ENCODE results near the gene ANXA6. TPM values are rescaled to one million over a fixed set of nuclear protein-coding genes. Genes with fewer than 3 reads are reported as not detected.

The ANXA6 gene
- total RNA-seq, 1 experiment from 2014 or later = 98.2 TPM

DNA sequence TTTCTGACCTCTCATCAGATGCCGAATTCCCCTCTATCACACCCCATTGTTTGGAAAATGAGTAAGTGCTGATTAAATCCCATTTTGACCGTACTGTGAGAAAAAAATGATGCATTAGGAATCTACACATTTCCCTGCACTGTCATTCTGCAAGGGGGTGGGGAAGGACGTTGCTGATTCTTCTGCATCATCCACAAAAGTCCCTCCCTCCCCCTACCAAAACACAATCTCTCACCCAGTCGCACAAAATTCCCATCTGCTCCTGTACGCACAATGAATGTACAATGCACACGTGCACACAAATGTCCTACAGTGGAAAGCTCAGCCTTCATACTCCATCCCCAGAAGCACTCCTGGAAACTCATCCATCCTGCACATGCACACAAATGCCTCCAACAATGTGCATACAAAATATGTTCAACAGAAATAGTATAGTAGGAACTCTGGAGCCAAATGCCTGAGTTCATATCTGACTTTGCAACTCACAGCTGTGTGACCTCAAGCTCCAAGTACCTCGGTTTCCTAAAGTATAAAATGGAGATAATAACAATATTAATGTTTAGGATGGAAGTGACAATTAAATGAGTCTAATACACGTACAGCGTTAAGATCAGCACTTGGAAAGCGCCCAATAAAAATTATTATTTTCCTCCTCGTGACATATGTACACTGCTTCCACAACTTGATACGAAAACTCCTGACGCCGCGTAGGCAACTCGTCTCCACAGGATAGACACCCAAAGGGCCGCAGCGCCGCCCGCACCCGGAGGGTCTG is 77.6 kb downstream of the ANXA6 start:
- in situ Hi-C loops (cut with HindIII; ENCODE audit: low pct_unique_long_range_greater_than_20kb, low sequenced_read_pairs) = no loop called here
- peak; percentile 84 for DNase-seq (ENCODE audit: low read depth)

DNA sequence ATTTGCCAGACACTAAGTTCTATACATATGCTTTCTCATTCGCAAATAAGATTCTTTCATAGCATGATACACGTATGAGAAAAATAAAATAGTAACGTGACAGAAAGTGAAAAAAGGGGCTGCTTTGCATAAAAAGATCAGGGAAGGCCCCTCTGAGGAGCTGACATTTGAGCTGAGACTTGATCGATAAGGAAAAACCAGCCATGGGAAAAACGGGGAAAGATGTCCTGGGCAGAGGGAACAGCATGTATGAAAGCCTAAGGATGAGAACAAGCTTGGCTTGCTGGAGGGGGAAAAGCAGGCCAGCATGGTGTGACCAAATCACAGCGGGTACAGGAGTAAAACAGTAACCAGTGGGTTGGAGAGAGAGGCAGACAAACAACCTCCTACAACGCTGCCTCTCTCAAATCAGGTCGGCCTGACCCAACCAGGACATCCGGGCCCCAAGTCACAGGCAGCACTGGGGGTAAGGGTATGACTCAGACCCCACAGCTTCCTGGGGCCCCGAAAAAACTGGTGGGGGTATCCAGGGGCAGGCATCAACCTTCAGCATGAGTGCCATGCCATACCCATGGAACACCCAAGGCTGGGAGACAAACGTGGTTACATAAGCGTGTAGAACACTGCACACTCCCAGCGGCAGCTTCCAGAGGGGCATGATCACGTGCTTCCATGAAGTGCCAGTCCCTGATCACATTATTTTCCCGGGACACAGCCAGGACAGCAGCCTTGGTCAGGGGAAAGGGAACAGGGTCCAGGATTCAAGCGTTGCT is 78.9 kb downstream of the ANXA6 start:
- DNase-seq (ENCODE audit: low read depth) = peak; percentile 75
- in situ Hi-C loops (cut with HindIII; ENCODE audit: low pct_unique_long_range_greater_than_20kb, low sequenced_read_pairs) = no loop called here

DNA sequence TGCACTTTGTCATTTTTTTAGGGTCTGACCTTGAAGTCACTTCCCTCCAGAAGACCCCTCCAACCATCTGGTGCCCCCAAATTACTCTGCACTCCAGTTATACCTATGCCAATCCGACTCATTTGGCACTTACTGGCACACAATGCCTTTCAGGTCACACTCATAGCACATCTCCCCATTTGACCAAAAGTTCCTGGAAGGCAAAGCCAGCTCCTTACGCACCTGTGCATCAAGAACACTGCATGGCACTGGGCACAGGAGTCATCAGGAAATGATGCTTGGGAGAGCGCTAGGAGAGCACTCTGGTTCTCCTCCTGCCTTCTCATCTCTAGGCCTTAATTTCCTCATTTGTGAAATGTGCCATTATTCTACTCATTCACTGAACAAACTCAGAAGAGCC is 79.6 kb downstream of the ANXA6 start:
- no peak for DNase-seq (ENCODE audit: low read depth)
- in situ Hi-C loops (cut with HindIII; ENCODE audit: low pct_unique_long_range_greater_than_20kb, low sequenced_read_pairs) = no loop called here

DNA sequence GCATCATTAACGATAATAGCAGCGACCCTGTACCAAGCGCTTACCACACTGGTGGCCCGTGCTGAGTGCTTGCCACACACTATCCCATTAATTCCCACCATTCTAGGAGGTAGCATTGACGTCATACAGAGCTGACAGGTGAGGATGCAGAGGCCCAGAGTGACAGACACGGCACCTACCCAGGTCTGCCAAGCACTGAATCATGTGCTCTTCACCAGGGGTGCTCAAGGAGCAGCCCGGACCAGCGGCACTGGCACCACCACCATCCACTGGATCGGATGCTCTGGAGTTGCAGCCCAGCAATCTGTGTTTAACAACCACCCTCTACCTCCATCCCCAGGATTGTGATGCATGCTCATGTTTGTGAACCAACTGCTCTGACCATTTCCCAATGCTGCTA is 80.2 kb downstream of the ANXA6 start:
- no peak for DNase-seq (ENCODE audit: low read depth)
- in situ Hi-C loops (cut with HindIII; ENCODE audit: low pct_unique_long_range_greater_than_20kb, low sequenced_read_pairs) = no loop called here

DNA sequence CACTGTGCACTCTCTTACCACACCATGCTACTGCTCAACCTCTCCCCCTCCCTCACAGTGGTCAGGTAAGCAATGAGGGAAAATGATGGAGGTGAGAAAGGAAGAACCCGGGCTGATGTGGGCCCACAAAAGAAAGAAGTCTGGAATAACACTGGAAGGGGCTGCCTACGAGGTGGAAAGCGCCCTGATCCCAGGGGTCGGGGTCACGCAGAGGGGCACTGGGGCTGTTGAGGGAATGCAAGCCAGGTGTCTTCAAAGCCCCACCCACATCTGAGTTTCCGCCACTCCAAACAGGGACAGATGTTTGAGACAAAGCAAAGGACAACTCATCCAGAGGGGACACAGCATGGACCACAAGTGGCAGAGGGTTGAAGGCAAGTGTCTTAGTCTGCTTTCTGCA is 81.0 kb downstream of the ANXA6 start:
- in situ Hi-C loops (cut with HindIII; ENCODE audit: low pct_unique_long_range_greater_than_20kb, low sequenced_read_pairs) = no loop called here
- DNase-seq (ENCODE audit: low read depth) = no peak

DNA sequence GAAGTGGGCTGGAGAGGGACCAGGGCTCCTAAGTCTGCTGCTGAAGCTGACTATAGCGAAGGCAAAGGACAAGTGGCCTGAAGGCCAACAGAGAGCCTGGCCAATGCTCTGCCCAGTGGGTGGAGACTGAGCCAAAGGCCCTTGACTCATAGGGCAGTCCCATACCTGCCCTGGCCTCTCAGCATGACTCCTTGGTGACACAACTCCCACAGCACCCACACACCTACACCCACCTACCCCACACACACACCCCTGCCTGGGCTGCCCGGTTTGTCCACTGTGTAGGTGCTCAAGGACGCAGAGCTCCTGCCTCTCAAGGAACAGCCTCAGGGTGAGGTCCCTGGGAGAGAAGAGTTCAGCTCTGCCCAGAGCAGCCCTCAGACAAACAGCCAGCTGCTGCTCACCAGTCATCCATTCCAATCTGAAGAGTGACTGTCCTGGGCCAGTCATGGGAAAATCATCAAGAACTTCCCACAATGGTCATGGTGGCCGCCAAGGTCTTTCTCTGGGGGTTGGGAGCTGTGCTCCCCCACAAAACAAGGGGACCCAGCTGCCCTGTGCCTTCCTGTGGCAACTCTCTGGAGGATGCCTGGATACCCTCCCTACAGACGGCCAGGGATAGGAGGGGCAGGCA is 81.8 kb downstream of the ANXA6 start:
- peak; percentile 76 for DNase-seq (ENCODE audit: low read depth)

DNA sequence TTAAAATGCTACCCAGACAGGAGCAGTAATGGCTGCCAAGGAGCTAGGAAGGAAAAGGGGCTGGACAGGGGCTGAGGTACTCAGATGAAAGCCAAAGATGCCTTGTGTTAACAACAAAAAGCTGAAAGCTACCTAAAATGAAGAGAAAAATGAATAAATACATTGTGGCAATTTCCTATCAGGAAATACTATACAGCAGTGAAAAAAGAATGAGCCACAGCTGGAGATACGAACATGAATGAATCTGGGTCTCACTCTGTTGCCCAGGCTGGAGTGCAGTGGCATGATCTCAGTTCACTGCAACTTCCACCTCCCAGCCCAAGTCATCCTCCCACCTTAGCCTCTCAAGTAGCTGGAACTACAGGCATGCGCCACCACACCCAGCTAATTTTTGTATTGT is 83.0 kb downstream of the ANXA6 start:
- no peak for DNase-seq (ENCODE audit: low read depth)
- in situ Hi-C loops (cut with HindIII; ENCODE audit: low pct_unique_long_range_greater_than_20kb, low sequenced_read_pairs) = no loop called here

More for the DNA sequence above, 81.8 kb downstream of the ANXA6 start:
- in situ Hi-C loops (cut with HindIII; ENCODE audit: low pct_unique_long_range_greater_than_20kb, low sequenced_read_pairs) = no loop called here

DNA sequence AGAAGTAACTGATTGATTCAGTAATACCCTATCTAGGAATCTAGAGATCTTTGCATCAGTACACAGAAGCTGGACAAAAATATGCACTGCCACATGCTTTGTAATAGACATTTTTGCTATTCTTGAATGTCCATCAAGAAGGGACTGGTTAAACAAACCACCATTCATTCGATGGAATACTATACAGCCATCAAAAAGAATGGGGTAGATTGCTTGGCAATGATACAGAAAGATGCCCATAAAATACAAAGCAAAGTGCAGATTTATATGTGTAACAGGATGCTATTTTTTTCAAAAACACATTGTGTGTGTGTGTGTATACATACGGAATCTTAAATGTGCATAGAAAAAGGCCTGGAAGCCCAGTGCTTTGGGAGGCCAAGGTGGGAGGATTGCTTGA is 84.3 kb downstream of the ANXA6 start:
- in situ Hi-C loops (cut with HindIII; ENCODE audit: low pct_unique_long_range_greater_than_20kb, low sequenced_read_pairs) = no loop called here
- DNase-seq (ENCODE audit: low read depth) = no peak

DNA sequence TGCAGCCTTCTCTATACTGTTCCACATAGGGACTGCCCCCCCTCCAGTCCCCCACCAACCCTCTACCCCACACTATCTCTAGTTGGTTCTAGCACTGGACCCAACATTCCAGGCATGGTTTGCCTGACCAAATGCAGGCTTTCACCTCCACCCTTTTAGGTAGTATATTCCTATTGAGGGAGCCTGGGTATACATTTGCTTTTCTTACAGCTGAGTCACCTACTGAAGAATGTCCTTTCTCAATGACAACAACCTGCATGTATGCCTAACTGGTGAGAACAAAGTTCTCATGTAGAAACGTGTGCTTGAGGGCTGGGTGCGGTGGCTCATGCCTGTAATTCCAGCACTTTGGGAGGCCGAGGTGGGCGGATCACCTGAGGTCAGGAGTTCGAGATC is 85.0 kb downstream of the ANXA6 start:
- peak; percentile 71 for DNase-seq (ENCODE audit: low read depth)
- in situ Hi-C loops (cut with HindIII; ENCODE audit: low pct_unique_long_range_greater_than_20kb, low sequenced_read_pairs) = no loop called here

DNA sequence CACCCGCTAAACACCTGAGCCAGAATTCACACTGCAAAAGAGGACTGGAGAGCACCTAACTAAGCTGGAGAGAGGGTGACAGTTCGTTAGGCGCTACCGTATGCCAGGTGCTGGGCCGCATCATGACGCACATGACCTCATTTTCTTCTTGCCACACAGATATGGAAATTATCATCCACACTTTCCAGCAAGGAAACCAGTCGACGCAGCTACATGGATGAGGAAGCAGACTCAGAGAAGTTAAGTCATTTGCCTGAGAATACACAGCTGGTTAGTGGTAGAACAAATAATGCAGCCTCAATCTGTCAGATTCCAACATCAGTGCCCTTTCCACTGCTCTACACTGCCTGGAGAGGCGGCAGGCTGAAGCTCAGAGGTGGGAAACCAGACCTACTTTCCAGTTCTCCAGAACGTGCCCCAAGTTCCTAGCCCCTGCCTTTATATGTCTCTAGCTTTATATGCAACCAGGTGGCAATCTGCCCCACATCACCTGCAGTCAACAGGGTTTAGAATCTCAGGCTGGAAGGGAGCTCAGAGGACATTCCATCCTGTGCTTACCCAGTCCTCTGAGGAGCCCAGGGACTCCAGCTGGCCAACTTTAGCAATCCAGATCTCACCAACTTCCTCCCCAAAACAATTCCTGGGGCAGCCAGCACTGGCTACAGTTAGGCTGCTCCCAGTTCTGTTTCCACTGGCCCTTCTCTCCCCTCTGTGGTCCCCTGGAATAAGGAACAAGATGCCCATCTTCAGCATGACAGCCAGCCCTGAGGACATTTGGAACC is 85.5 kb downstream of the ANXA6 start:
- in situ Hi-C loops (cut with HindIII; ENCODE audit: low pct_unique_long_range_greater_than_20kb, low sequenced_read_pairs) = no loop called here
- no peak for DNase-seq (ENCODE audit: low read depth)

DNA sequence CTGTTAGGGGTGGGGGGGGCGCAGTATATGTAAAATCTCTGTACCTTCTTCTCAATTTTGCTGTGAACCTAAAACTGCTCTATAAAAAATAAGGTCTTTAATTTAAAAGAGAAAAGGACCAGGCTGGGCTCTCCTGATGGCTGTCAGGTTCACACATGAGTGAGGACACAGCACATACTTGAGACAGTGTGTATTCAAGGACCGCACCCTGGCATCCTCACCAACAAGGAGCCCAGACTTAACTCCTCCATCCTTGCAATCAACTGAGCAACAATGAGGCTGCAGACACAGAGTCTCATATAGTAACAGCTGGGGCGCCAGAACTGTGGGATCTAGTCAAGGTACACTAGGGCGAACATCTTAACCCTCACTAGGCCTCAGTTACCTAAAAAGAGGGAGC is 86.6 kb downstream of the ANXA6 start:
- no peak for DNase-seq (ENCODE audit: low read depth)
- in situ Hi-C loops (cut with HindIII; ENCODE audit: low pct_unique_long_range_greater_than_20kb, low sequenced_read_pairs) = no loop called here

DNA sequence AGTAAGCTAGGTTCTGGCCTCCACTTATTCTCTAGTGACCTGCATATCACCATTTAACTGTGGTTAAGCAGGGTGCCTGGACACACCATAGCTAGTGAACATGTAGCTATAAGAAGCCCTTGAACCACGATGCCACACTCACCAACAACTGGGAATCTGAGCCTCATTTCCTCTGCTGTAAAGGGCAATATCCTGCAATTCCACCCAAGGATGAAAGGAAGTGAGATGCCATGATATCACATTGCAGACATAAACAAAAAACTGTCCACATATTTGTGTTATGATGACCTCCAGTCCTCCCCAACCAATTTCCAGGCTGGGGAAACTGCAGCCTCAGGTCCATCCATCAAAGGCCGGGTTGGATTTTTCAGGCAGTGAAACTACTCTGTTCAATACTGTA is 87.1 kb downstream of the ANXA6 start:
- in situ Hi-C loops (cut with HindIII; ENCODE audit: low pct_unique_long_range_greater_than_20kb, low sequenced_read_pairs) = no loop called here
- DNase-seq (ENCODE audit: low read depth) = no peak

DNA sequence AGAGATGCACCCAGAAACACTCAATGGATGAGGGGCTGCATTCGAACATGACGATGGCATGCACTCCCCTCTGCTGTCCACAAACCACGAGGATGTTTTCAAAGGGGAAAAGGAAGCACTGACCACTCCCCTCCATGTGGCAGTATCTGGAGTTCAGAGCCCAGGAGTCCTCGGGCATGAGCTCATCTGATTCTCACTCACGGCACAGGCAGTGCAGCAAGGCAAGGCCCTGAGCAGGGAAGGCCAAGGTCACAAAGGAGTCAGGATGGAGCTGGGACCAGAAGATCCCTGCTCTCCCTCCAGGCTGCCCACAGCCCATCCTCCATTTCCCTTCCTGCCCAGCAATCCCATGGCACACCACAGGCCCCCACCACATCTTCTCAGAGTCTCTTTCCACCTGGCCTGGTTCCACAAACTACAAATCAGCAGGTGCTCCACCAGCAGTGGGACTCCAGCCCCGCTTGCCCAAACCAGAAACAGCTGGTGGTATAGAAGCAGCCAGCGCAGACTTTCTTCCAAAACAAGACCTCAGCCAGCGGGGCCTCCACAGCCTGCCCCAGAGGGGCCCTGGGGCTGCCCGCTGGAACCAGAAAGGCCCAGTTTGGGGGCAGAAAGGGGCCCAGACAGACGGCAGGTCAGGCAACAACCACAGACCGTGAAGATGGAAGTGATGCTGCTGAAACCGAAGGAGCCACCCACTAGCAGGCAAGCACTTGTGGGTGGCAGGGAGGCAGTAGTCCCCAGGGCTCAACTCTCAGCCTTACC is 89.0 kb downstream of the ANXA6 start:
- DNase-seq (ENCODE audit: low read depth) = peak; percentile 82
- in situ Hi-C loops (cut with HindIII; ENCODE audit: low pct_unique_long_range_greater_than_20kb, low sequenced_read_pairs) = no loop called here

DNA sequence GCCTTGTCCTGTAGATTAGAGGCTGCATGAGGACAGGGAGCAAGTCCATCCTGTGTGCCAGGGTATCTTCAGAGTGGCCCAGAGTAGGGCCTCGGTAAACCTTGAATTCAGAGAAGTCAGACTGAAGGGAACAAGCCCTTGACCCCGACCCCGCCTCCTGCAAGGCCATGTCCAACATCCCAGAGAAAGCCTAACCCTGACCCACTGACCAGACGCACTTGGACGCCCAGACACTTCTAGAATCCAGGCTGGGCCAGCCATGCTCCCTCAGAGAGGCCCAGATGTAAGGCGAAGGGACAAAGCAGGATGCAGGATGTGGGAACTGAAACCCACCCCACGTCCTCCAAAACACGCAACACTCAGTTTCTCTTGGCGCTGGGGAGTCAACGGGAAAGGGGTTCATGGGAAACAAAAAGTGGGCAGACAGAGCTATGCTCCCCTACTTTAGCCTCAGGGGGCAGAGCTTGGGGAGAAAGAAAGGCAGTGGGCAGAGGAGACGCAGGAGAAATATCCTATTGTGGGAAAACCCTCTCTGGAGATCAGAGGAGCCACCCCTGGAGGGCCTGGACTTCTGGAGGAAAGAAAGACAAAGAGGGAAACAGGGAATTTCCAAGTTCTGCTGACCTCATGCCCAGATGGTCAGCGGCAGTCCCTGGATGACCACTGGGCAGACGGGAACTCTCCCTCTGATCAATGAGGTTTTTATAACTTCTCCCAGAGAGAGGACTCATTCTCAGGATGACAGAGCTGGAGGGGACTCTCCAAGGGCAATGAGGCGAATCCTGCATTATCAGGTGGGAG is 89.7 kb downstream of the ANXA6 start:
- DNase-seq (ENCODE audit: low read depth) = no peak
- in situ Hi-C loops (cut with HindIII; ENCODE audit: low pct_unique_long_range_greater_than_20kb, low sequenced_read_pairs) = no loop called here

DNA sequence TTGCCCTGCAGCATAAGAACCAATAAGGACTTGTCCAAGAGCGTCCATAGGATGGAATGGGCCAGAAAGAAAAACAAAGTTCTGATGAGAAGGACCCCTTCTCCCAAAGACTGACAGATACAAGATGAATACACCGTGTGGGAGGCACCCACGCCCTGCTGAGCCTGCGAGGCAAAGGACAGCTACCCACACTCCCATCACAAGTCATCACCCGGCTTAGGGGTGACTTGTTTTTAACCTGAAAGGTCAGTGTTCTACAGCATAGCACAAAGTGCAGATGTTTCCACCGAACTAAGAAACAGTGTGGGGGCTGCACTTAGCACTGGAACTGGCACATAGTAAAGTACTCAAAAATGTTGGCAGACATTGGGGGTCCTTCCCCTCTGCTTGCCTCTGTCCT is 90.7 kb downstream of the ANXA6 start:
- no peak for DNase-seq (ENCODE audit: low read depth)
- in situ Hi-C loops (cut with HindIII; ENCODE audit: low pct_unique_long_range_greater_than_20kb, low sequenced_read_pairs) = no loop called here

DNA sequence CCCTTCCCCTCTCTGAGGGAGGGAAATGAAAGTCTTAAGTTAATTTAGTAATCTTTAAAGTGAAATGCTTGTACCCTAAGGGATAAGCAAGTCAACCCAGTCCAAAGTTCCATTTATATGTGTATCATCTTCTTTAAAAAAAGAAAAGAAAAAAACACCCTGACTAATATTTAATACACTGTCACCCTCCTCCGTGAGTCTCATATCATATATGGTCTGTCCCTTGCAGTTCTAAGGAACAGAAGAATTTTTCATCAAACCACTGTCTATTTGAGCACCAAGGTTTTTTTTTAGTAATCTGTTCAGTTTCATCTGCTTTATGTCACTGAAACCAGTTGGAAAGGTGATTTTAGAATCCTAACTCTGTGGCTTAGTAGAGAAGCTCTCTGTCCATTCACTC is 92.0 kb downstream of the ANXA6 start:
- in situ Hi-C loops (cut with HindIII; ENCODE audit: low pct_unique_long_range_greater_than_20kb, low sequenced_read_pairs) = no loop called here
- DNase-seq (ENCODE audit: low read depth) = no peak

DNA sequence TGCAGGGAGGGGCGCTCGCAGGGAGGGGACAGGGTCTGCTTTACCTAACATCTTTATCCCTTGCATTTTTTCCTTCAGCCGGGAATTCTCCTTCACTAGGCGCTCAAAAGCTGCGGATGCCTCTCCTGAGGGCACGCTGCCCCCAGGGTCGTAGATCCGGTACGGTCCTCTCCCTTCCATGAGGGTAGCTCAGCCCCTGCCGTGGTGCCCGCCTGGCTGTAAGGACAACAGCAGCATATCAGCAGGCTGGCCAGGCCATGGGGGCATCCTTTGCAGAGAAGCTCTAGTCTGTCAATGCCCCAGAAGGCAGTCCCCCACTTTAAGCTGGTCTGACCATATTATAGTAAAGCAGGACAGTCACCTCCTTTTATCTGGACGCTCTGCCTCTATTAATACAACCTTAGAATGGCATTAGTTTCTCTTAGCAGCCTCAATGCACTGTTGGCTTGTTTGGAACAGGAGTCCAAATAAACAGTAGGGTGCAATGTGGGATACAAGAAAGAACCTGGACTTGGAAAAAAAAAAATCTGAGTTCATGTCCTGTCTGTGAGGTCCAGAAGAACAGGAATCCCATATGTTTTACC is 92.6 kb downstream of the ANXA6 start:
- DNase-seq (ENCODE audit: low read depth) = no peak
- in situ Hi-C loops (cut with HindIII; ENCODE audit: low pct_unique_long_range_greater_than_20kb, low sequenced_read_pairs) = no loop called here
